HEK293T (cell line): ENCODE data around the gene PIM1.

ENCODE experiments used
- ELF4 ChIP-seq: fragments of 450-650 bp; IDR thresholded peaks from 2 replicates; pipeline ENCODE4 v1.6.1; 2017; ENCODE audit warnings: antibody characterized with exemption
- FOXA1 ChIP-seq: fragments of 450-650 bp; IDR thresholded peaks from 2 replicates; pipeline ENCODE4 v1.6.1; 2016; ENCODE audit warnings: mild to moderate bottlenecking
- FOXM1 ChIP-seq: fragments of 450-650 bp; IDR thresholded peaks from 2 replicates; pipeline ENCODE4 v1.6.1; 2017; ENCODE audit warnings: mild to moderate bottlenecking, borderline replicate concordance
- HDGF ChIP-seq: fragments of 450-650 bp; IDR thresholded peaks from 2 replicates; pipeline ENCODE4 v1.6.1; 2017; ENCODE audit warnings: antibody characterized with exemption, borderline replicate concordance
- NFRKB ChIP-seq: fragments of 450-650 bp; IDR thresholded peaks from 2 replicates; pipeline ENCODE4 v1.6.1; 2016; ENCODE audit warnings: mild to moderate bottlenecking, moderate library complexity
- SP1 ChIP-seq: fragments of 450-650 bp; IDR thresholded peaks from 2 replicates; pipeline ENCODE4 v1.6.1; 2017
- SUZ12 ChIP-seq: fragments of 450-650 bp; IDR thresholded peaks from 2 replicates; pipeline ENCODE4 v1.6.1; 2016; ENCODE audit warnings: mild to moderate bottlenecking
- TARDBP ChIP-seq: fragments of 450-650 bp; IDR thresholded peaks from 2 replicates; pipeline ENCODE4 v1.6.1; 2016

DNA sequence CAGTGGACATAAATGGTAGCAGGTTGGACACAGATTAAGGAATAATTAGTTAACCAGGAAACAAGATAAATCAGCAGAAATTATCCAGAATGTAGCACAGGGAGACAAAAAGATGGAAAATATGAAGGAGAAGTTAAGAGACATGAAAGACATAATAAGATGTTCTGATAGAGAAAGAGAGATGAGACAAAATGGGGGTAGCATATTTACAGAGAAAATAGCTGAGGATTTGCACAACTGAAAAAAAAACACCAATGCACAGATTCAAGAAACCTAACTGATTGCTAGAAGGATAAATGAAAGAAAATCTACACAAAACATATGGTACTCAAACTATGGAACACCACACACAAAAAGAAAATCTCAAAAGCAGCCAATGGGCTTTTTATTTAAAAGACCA is 53.0 kb downstream of the PIM1 start:
- TF ChIP-seq FOXM1 (no peak), SUZ12 (no peak), ELF4 (no peak), FOXA1 (no peak), HDGF (no peak), SP1 (no peak), TARDBP (no peak), NFRKB (no peak)
